ENCODE measurements around the gene PIGT.

GRCh38 chr20:45445805-45446562 lies 30.0 kb downstream of the PIGT start:
- TF ChIP-seq, protein P1, sequence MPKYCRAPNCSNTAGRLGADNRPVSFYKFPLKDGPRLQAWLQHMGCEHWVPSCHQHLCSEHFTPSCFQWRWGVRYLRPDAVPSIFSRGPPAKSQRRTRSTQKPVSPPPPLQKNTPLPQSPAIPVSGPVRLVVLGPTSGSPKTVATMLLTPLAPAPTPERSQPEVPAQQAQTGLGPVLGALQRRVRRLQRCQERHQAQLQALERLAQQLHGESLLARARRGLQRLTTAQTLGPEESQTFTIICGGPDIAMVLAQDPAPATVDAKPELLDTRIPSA (CRISPR knock-in tag; IDR thresholded peaks at IDR 0.05; ENCODE audit: borderline replicate concordance), result no peak
- TF ChIP-seq CTCF (CRISPR knock-in tag; IDR thresholded peaks at IDR 0.05) (peak; percentile 75), SP1 (IDR thresholded peaks at IDR 0.05) (no peak), SP1 (CRISPR knock-in tag; IDR thresholded peaks at IDR 0.05) (no peak), CHD2 (IDR thresholded peaks at IDR 0.05; ENCODE audit: low read depth, low read length) (no peak), JUND (CRISPR knock-in tag; IDR thresholded peaks at IDR 0.05) (no peak), TEAD2 (CRISPR knock-in tag; IDR thresholded peaks at IDR 0.05) (no peak), ZNF777 (CRISPR knock-in tag; IDR thresholded peaks at IDR 0.05) (no peak), EZH2 (conservative IDR thresholded peaks at IDR 0.05; ENCODE audit: low read depth, low read length) (no peak), HNRNPUL1 (IDR thresholded peaks at IDR 0.05; ENCODE audit: low read depth, low read length) (no peak), NR2C2 (CRISPR knock-in tag; IDR thresholded peaks at IDR 0.05; ENCODE audit: borderline replicate concordance) (no peak), ATF1 (CRISPR knock-in tag; IDR thresholded peaks at IDR 0.05) (no peak), ZNF652 (CRISPR knock-in tag; IDR thresholded peaks at IDR 0.05; ENCODE audit: borderline replicate concordance, low read depth) (no peak)

Measured in HepG2 (cell line).